G401.6 (cell line): ENCODE results near the gene MAGI3.

ENCODE experiments used
- FAIRE-seq: peaks from 2 replicates; lab custom pipeline; 2012; peaks lifted over from hg19 to GRCh38; lab: Jason Lieb, UNC

Gene MAGI3

DNA sequence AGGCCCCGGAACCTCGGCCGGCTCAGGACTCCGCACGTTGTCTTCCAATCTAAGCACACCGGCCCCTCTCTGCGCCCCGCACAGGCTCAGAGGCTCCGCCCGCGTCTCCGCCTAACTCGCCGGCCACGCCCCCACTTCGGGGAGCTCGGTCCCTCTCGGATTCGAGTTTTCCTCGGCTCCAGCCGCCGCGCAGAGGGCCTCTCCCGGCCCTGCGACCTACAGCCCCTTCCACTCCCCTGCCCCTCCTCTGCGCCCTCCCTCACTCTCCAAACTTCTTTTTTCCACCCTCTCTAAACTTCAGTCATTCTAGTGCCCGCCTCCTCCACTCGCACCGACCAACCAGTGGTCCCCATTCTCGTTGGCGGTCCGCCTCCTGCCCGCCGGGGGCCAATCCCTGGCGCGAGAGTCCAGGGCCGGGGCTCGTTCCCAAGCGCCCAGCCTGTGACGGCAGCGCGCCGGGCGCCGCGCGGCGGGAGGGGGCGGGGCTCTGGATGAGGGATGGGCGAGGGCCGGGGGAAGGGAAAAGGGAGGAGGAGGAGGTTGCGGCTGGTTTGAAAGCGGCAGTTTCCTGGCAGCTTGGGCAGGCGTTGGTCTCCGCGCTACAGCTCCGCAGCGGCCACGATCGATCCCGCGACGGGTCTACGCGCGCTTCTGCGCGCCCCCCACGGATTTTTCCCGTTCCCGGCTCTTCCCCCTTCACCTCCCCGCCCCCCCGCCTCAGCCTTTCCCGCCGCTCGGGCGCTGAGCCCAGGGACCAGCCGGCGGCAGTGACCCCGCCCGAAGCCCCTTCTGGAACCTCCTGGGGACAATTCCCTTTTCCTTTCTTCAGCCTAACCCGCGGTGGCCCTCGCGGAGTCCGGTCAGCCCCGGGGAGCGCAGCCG lies at the start of gene MAGI3:
TSS of gene MAGI3 (plus strand) at position 563 of the 882 bp plus-strand sequence. CDS start 519 bp downstream, outside the sequence.
- FAIRE-seq, result peak; percentile 3

DNA sequence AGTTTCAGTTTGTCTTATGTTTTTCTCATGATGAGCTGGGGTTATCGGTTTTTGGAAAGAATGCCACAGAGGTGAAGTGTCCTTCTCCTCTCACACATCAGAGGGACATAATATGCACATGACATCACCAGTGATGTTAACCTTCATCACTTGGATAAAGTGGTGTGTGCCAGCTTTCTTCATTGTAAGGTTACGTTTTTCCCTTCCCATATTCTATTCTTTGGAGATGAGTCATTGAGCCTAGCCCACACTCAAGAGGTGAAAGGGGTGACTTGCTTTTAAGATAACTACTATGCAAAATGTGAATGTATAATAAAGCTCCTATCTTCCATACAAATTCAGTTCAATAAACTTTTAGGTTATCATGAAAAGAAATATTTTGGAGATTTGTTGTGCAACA lies 36.7 kb upstream of the MAGI3 start:
- FAIRE-seq, result no peak

DNA sequence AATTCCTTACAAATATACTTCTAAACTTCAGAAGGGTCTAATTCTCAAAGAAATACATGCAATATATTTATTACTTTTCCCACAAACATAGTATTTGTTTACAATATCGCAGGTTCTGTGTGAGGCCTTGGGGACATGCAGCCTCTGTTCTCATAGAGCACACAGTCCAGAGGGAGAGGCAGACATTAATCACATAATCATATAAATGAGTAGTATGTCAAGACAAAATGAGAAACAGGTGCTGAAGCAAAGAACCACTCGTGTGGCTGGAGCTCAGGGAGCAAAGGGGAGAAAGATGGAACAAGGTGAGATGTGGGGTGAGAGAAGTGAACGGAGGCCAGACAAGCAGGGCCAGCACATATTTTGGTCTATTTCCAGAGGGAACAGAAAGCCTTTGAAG lies 26.4 kb upstream of the MAGI3 start:
- no peak for FAIRE-seq

DNA sequence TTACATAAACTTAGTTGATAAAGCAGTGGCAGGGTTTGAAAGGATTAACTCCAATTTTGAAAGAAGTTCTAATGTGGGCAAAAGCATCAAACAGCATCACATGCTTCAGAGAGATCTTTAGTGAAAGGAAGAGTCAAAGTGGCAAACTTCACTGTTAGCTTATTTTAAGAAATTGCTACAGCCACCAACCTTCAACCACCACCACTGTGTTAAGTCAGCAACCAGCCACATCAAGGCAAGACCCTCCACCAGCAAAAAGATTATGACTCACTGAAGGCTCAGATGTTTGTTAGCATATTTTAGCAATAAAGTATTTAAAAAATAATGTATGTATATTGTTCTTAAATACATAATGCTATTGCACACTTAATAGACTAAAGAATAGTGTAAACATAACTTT lies 21.3 kb upstream of the MAGI3 start:
- no peak for FAIRE-seq

DNA sequence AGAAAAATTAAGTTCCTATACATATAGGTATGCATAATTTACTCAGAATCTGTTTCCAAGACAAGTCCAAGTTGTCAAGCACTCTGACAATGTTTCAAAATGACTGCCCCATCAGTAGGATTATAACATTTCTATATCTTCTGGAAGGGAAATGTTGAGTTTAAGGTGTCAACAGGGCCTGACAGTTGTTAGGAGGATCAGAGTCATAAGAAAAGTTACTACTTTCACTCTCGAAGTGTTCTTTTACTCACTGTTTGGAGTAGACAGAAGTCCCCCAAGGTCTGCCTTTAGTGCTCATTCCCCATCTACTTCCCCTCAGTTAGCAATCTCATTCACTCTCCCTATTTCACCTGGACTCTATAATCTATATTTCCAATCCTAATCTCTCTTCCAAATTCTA lies 20.6 kb upstream of the MAGI3 start:
- no peak for FAIRE-seq

DNA sequence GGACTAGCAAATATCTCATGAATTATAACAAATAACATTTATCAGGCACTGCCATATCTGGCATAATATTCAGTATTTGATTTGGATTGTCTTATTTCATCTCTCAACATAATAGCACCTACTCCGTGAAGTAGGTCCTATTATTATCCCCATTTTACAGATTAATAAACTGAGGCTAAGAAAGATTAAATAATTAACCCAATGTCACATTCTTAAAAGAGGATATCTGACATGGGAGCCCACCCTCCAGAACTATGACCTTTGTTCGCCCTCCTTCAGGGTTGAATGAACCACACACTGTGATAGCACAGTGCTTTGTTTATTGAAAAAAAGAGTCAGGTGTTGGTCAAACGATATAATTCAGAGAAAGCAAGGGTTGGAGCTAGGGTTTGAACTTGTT lies 19.4 kb upstream of the MAGI3 start:
- no peak for FAIRE-seq

DNA sequence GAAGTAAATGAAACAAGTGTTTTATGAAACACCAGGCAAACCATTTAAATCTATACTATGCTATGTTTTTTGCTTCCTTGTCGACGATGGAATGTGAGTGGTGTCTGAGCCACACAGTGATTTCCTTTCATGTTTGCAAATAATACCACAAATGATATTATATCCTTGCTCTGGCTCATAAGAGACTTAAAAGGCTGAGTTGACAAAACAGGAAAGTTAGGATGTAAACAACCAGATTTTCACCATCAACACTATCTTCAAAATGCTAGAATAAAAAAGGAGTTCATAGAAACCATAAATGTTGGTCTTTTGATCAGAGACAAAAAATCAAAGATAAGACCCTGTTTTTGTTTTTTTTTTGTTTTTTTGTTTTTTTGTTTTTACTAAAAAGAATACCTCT lies 17.8 kb upstream of the MAGI3 start:
- FAIRE-seq, result peak; percentile 6

DNA sequence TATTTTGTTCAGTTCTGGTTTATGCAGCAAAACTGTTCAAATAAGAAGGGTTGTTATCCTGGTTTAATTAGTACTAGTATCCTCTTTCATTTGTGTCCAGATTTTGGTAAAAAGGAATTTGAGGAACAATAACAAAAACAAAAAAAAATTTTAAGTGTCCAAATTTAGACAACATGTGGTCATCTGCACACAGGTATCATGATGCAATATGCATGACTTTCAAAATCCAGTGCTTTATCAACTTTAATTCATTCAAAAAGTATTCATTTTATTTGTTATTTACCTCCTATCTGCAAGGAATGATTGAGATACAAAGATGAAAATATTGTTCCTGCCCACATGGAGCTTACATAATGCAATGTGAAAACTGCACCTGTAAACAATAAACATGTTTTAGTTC lies 16.7 kb upstream of the MAGI3 start:
- FAIRE-seq, result no peak

DNA sequence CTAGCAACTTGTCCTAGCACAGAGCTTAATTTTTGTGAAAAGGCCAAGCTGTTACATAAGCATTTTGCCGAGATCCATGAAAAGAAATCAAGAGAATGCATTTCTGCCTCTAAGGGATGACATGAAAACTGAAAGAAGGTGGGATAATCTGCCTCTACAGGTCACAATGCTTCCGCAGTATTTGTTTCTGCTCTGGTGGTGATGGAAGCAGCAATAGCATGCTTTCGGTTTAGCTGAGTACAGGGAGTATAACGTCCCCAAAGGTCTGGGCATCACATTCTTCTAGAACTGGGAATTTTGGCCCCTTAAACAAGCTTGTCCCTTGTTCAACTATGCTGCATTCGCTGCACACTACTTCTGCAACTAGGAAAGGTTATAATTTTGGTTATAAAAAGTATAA lies 14.4 kb upstream of the MAGI3 start:
- FAIRE-seq, result no peak

DNA sequence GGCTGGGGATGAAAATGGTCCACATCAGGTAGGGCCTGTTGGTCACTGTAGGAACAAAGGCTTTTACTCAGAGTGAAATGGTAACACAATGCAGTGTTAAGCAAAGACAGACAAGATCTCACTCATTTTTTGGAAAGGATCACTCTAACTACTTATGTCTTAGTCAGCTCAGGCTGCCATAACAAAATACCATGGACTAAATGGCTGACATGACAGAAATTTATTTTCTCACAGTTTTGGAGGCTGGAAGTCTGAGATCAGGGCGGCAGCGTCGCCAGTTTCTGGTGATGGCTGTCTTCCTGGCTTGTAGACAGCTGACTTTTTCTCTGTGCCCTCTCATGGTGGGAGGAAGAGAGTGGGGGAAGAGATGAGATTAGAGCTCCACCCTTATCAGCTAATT lies 10.2 kb upstream of the MAGI3 start:
- no peak for FAIRE-seq

DNA sequence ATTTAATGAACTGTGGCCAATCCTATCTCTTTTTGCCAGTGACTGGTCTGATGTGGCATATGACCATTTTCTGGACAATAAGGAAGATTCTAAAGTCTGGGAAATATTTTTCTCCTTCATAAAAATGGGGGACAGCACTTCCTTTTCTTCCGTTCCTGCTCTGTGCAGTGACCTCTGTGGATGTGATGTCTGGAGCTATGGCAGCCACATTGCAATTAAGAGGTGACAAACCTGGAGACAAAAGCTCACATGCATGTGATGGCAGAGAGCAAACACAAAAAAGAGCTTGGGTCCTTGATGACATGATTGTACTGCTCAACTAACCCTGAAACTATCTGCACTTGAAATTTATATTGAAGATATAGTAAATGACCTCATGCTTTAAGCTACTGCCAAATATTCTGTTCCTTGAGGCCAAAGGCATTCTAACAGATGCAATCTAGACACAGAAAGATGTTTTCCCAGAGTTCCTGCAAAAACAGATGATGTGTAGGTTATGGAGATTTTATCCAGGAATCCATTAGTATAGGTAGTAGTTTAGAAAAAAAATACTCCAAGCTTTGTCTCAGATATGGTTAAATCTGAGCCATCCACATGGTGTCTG lies 2.2 kb upstream of the MAGI3 start:
- no peak for FAIRE-seq

DNA sequence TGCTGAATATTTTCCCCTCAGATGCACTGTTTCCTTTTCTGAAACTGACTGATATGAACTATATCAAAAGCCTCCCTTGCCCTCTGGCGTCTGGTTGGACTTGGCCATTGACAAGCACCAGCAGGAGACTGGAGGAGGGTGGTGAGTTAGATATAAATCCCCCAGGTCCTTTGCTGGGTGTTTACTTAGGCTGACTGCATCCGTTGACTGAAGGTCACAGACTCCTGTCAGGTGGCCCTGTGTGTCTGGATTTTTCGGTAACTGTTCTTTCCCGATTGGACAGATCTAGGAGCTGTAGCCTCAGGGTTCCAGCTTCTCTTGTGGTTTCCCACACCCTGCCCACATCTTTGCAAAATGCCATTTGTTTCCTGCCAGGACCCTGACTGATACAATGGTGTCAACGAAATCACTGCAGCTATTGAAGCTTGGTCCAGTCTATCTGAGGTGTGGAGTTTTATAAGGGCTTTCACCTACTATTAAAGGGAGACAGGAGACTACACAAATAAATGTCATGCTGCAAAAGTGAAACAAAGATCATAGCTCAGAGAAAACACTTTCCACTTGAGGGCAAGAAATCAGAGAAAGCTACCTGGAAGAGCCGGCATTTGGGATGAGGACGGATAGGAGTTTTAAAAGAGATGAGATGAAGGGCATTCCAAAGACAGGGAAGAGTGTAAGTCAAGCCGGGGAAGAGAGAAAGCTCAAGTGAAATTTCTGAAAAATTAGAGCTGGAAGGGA lies 1.5 kb upstream of the MAGI3 start:
- no peak for FAIRE-seq

DNA sequence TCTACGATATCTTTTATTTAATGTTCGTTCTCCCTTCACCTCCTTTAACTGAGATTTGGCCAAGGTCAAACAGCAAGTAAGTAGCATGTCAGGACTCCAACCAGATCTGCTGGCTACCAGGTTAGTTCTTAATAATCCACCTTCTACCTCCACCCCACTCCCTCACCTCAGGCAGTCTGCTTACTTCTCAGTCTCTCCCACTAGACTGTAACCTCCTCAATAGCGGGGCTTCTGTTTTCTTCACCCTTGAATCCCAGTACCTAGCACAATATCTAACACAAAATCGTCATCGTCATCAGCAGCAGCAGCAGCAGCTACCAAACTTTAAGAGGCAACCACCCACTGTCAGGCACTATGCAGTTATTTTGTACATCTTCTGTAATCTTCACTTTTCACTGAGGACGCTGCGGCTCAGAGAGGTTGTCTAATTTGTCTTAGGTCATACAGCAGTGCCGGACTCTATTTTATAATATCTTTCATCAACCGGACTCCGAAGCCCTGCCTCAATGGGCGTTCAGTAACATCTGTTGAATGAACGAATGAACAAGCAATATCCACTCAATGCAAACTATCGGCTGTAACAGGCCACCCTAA lies 859 bp upstream of the MAGI3 start:
- FAIRE-seq, result no peak

DNA sequence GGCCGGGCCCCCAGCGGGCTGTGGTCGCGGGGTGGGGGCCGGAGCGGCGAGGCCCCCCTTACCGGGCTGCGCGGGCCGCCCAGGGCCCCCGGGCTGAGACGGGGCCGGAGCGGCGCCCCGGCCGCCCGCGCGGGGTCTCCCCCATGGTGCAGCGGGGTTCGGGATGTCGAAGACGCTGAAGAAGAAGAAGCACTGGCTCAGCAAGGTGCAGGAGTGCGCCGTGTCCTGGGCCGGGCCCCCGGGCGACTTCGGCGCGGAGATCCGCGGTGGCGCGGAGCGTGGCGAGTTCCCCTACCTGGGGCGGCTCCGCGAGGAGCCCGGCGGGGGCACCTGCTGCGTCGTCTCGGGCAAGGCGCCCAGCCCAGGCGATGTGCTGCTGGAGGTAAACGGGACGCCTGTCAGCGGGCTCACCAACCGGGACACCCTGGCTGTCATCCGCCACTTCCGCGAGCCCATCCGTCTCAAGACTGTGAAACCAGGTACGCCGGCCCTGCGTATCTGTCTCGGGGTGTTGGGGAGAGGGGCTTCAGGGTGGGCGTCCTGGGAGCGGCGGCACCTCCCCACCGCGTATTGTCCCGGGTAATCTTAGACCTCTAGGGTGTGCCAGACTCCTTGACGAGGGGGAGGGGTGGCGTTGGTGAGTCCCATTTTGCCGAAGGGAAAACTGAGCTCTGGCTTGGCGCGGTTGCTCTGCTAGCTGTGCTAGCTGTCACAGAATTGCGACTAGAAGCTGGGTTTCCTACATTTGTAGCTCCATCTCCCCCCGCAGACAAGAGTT lies 745 bp downstream of the MAGI3 start:
- FAIRE-seq, result no peak

DNA sequence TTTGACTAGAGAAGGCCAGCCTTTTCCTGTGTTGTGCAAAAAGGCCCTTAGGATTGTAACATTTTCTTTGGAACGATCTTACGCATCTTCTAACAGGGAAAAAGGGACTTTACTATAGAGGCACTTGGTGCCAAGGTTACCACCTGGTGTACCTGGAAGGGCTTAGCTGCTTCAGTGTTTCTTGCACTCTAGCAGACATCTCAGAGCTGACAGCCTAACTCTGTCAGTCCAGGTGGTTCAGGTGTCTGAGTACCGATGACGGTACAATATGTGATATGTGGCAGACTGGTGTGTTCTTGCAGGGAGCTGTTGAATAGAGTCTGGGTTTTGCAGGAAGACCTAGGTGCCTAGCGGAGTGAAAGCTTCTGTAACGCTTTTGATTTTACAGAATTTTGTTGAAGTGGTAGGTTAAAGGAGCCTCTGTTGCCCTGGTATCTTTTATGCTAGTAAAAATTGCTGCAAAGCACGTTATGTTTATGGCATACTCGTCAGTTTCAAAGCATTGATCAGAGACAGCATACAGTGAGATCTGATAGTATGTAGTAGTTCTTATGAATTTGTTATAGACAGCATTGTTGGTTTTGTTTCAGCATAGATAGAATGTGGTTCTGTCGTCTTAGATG lies 1.4 kb downstream of the MAGI3 start:
- no peak for FAIRE-seq

DNA sequence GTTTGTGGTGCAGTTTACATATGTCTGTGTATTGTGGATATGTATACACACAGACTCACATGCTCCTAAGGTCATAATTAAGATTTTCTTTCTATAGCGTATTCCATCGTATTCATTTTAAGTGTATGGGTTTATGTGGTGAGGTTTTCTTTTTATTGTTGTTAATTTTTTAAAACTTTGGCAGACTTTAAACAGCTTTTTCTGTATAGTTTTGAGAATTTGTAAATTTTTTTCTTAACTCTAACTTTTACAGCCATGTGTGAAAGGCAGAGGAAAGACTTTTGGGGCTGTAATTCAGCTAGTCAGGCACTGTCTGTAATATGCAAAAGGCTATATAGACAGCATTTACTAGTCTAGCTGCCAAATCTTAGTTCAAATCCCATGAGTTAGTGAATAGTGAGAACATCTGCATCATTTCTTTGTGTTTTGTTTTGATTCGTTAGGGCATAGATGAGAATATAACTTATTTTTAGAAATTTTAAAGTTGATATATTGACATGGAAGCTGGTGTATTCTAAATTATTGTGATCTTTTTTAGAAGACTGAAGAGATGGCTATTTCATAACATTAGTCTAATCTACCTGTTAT lies 2.3 kb downstream of the MAGI3 start:
- no peak for FAIRE-seq

DNA sequence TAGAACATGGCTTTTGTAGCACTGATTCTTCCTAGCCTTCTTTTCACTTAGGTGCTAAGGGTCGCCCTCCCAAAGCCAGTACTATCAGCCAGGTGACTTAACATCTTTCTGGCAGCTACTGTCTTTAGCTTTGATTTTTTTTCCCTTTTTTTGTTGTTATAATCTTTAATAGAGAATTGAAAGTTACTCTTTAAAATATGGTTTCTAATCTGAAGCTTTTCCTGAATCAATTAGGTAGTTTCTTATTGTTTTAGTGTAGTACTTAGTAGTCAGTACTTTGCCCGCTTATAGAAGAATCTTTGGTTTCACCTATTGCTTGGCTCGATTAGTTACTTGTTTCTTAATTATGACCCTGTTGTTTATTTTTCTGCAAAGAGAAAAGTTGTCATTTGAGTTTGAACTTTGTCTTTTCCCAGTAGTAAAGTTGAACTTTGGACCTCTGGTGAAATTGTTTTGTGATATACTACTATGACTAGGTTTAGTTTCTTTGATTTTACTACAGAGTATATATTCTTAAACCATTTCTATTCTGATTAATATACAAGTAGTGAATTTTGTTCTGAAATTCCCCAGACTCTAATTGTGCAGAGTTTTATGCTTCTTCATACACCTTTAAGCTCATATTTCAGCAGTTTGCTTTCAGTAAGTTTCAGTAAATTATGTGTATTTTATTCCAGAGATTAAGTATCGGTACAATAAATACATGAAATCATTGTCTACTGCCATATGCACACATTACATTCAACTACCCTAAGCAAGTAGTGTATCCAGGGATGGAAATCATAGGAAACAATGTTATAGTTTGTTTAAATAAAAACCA lies 3.9 kb downstream of the MAGI3 start:
- FAIRE-seq, result no peak

DNA sequence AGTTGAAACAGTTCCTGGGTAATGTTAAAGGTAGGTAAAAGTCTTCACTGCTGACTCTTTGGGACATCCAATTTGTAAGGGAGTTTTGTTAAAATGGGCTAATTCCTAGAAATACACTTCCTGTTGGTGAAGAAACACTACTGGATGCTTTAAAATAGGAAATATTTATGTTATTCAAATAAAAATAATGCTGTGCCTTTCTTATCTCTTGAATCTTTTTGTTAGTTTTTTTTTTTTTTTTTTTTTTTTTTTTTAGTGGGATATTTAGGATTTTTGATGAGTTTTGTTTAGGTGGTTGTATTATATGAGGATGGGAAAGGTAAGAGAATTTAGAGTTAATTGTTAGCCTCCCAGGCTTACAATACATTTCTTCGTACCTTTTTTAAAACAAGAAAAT lies 4.5 kb downstream of the MAGI3 start:
- FAIRE-seq, result no peak

DNA sequence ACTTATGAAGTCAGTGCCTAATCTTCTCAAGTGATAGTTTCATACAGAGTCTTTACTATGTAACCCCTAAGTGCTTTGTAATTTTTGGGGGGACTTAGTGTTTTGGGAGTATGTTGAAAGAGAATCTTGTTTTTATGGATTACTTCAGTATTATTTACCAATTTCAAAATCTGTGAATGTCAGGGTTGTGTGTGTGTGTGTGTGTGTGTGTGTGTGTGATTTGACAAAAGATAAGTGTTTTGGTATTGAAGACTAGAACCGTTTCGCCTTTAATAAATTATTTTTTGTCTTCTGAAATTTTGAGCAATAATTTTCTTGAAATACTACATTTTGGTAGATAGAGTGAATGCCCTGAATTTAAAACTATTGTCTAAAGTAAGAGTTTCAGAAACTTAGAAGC lies 5.8 kb downstream of the MAGI3 start:
- FAIRE-seq, result no peak

DNA sequence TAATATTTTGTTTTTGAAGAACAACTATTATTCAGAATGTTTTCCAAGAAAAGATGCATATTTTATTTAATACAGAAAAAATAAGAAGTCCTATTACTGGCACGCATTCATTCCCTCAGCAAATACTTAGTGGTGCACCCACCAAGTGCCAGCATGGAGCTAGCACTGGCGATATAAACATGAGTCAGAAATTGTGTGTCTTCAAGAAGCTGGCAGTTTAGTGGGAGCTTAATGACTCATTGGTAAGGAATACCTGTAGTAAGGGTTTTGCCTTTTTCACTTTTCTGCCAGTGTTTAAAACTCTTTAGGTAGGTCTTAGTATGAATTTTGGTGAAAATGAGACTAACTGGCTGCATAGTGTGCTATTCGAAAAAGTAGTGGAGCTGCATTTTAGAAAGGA lies 6.3 kb downstream of the MAGI3 start:
- FAIRE-seq, result no peak
